ENCODE data around the gene FADD.
A peak's percentile ranks its signal among the peaks of the same experiment; 100 is the strongest.

The FADD gene

GRCh38 chr11:70201882-70202861 lies 924 bp upstream of the FADD start:
- DNase-seq (ENCODE audit: insufficient read length, low spot score): no peak
- no peak for TF ChIP-seq POLR2A (IDR thresholded peaks at IDR 0.05; ENCODE audit: low read depth, low read length)
- TF ChIP-seq SPI1 (IDR thresholded peaks at IDR 0.05; ENCODE audit: low read depth, low read length): no peak
- no peak for TF ChIP-seq TAF1 (IDR thresholded peaks at IDR 0.05; ENCODE audit: low read depth, low read length)
- TF ChIP-seq PAX5 (IDR thresholded peaks at IDR 0.05; ENCODE audit: insufficient read depth, low read length, severe bottlenecking): no peak
- TF ChIP-seq POLR2AphosphoS5 (IDR thresholded peaks at IDR 0.05; ENCODE audit: low read depth, low read length): no peak
- TF ChIP-seq POU2F2 (IDR thresholded peaks at IDR 0.05; ENCODE audit: low read depth, low read length): no peak
- no peak for FAIRE-seq

DNA sequence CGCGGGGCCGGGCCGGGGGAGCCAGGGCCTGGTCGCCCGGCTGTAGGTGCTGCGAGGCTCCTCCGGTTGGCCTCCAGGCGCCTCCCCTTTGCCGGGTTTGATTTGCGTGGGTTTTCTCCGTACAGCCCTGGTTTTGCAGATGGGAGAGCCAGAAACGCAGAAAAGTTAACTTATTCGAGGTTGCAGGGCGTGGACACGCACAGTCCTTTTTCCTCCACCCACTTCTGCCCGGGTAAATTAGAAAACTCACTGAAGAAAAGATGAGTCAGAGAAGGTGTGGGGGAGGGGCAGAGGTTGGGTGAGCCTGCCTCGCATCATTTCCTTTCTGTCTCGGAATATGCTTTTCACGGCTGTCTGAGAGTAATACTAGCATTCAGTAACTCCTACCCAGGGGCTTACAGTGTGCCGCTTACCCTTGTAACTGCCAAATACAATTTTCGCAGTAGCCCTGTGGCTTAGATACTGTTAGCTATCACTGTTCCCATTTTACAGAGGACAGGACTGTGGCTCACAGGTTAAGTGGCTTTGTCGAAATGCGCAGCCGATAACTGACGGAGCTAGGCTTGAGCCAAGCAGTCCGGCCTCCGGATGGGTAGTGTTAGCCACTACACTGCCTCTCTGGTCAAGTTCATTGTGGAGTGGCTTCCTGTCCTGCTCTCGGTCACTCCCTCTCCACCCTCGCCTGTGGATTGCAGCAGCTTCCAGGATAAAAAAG lies 812 bp downstream of the FADD start:
- TF ChIP-seq TAF1 (IDR thresholded peaks at IDR 0.05; ENCODE audit: low read depth, low read length): peak; percentile 10; the same call in 1 of the 2 replicates
- TF ChIP-seq POLR2A (IDR thresholded peaks at IDR 0.05; ENCODE audit: low read depth, low read length): no peak; the same call in 1 of the 2 replicates
- peak; percentile 41; the same call in 1 of the 2 replicates for TF ChIP-seq POU2F2 (IDR thresholded peaks at IDR 0.05; ENCODE audit: low read depth, low read length)
- TF ChIP-seq PAX5 (IDR thresholded peaks at IDR 0.05; ENCODE audit: insufficient read depth, low read length, severe bottlenecking): peak; percentile 9
- no peak for TF ChIP-seq POLR2AphosphoS5 (IDR thresholded peaks at IDR 0.05; ENCODE audit: low read depth, low read length)
- TF ChIP-seq SPI1 (IDR thresholded peaks at IDR 0.05; ENCODE audit: low read depth, low read length): 0 out of 2 replicates have a peak, but pooled peaks have one; percentile 20
- DNase-seq (ENCODE audit: insufficient read length, low spot score): peak; percentile 49
- peak; percentile 84 for FAIRE-seq

- FAIRE-seq: no peak
These were observed 1.3 kb downstream of the FADD start for GRCh38 chr11:70204466-70204799.

DNA sequence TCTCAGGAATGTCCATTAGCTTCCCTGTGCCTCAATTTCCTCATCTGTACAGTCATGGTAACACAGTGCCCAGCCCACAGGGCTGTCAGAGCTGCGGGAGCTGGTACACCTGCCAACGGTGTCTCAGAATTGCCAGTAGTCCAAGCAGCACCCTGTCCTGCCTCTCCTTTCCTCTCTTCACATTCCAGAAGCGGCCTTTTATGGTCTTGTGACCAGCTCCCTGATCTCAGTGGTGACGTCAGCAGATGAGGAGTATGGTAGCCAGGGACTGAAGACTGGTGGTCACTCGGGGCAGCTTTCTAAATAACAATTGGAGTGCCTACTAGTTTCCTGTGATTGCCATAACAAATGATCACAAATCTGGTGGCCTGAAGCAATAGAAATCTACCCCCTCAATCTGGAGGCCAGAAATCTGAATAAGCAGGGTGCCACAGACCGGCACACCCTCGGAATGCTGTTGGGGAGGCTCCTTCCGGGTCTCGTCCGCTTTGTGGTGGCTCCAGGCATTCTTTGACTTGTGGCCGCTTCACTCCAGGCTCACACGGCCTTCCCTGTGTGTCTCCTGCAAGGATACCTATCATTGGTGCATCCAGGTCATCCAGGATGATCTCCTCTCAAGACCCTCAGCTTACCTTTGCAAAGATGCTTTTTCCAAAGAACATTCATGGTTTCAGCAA lies 2.1 kb downstream of the FADD start:
- FAIRE-seq: no peak
- DNase-seq (ENCODE audit: insufficient read length, low spot score): no peak
- TF ChIP-seq PAX5 (IDR thresholded peaks at IDR 0.05; ENCODE audit: insufficient read depth, low read length, severe bottlenecking) (no peak), POLR2AphosphoS5 (IDR thresholded peaks at IDR 0.05; ENCODE audit: low read depth, low read length) (no peak), SPI1 (IDR thresholded peaks at IDR 0.05; ENCODE audit: low read depth, low read length) (no peak)

More at GRCh38 chr11:70204466-70204799, 1.3 kb downstream of the FADD start:
- TF ChIP-seq PAX5 (IDR thresholded peaks at IDR 0.05; ENCODE audit: insufficient read depth, low read length, severe bottlenecking): no peak
- no peak for TF ChIP-seq TAF1 (IDR thresholded peaks at IDR 0.05; ENCODE audit: low read depth, low read length)
- no peak for TF ChIP-seq SPI1 (IDR thresholded peaks at IDR 0.05; ENCODE audit: low read depth, low read length)
- TF ChIP-seq POLR2AphosphoS5 (IDR thresholded peaks at IDR 0.05; ENCODE audit: low read depth, low read length): no peak
- no peak for TF ChIP-seq POU2F2 (IDR thresholded peaks at IDR 0.05; ENCODE audit: low read depth, low read length)
- TF ChIP-seq POLR2A (IDR thresholded peaks at IDR 0.05; ENCODE audit: low read depth, low read length): no peak
- no peak for DNase-seq (ENCODE audit: insufficient read length, low spot score)

- DNase-seq (ENCODE audit: insufficient read length, low spot score) (no peak), FAIRE-seq (no peak)
- no peak for TF ChIP-seq POU2F2 (IDR thresholded peaks at IDR 0.05; ENCODE audit: low read depth, low read length)
- peak; percentile 23; the same call in 1 of the 2 replicates for TF ChIP-seq POLR2AphosphoS5 (IDR thresholded peaks at IDR 0.05; ENCODE audit: low read depth, low read length)
- TF ChIP-seq POLR2A (IDR thresholded peaks at IDR 0.05; ENCODE audit: low read depth, low read length): no peak
- no peak for TF ChIP-seq SPI1 (IDR thresholded peaks at IDR 0.05; ENCODE audit: low read depth, low read length)
- TF ChIP-seq TAF1 (IDR thresholded peaks at IDR 0.05; ENCODE audit: low read depth, low read length): no peak
These were observed 2.7 kb downstream of the FADD start for GRCh38 chr11:70205766-70206165.

DNA sequence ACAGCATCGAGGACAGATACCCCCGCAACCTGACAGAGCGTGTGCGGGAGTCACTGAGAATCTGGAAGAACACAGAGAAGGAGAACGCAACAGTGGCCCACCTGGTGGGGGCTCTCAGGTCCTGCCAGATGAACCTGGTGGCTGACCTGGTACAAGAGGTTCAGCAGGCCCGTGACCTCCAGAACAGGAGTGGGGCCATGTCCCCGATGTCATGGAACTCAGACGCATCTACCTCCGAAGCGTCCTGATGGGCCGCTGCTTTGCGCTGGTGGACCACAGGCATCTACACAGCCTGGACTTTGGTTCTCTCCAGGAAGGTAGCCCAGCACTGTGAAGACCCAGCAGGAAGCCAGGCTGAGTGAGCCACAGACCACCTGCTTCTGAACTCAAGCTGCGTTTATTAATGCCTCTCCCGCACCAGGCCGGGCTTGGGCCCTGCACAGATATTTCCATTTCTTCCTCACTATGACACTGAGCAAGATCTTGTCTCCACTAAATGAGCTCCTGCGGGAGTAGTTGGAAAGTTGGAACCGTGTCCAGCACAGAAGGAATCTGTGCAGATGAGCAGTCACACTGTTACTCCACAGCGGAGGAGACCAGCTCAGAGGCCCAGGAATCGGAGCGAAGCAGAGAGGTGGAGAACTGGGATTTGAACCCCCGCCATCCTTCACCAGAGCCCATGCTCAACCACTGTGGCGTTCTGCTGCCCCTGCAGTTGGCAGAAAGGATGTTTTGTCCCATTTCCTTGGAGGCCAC lies 3.3 kb downstream of the FADD start:
- DNase-seq (ENCODE audit: insufficient read length, low spot score) (no peak), FAIRE-seq (no peak)
- TF ChIP-seq POU2F2 (IDR thresholded peaks at IDR 0.05; ENCODE audit: low read depth, low read length) (no peak), POLR2AphosphoS5 (IDR thresholded peaks at IDR 0.05; ENCODE audit: low read depth, low read length) (no peak), TAF1 (IDR thresholded peaks at IDR 0.05; ENCODE audit: low read depth, low read length) (no peak)

DNA sequence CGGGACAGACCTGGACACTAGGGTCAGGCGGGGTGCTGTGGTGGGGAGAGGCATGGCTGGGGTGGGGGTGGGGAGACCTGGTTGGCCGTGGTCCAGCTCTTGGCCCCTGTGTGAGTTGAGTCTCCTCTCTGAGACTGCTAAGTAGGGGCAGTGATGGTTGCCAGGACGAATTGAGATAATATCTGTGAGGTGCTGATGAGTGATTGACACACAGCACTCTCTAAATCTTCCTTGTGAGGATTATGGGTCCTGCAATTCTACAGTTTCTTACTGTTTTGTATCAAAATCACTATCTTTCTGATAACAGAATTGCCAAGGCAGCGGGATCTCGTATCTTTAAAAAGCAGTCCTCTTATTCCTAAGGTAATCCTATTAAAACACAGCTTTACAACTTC lies 3.9 kb downstream of the FADD start:
- FAIRE-seq: no peak

DNA sequence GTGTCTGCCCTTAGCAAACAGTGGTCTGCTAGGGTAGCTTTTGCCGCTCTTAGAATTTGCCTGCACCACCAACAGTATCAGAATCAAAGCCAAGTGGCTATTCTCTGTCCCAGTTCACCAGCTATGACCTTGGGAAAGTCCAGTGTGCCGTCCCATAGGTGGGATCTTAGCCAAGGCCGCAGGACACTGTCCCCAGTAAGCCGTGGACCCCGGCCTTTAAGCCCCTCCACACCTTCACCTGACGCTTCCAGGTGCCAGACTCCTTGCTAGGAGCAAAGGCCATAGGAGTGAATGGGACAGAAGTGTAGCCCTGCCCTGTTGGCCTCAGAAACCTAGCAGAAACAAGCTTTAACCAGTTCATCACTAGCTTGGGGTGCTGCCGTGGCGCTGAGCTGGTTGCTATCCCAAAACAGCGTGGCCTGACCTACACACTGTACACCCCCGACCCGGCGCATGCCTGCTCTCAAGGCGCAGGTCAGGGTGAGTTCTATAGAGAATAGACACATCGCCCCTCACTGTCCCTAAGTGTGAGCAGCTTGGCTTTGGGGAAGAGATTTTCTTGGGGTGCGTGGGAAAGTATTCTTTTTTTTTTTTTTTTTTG lies 4.5 kb downstream of the FADD start:
- TF ChIP-seq POLR2AphosphoS5 (IDR thresholded peaks at IDR 0.05; ENCODE audit: low read depth, low read length): no peak
- TF ChIP-seq POLR2A (IDR thresholded peaks at IDR 0.05; ENCODE audit: low read depth, low read length): no peak
- TF ChIP-seq PAX5 (IDR thresholded peaks at IDR 0.05; ENCODE audit: insufficient read depth, low read length, severe bottlenecking): no peak
- TF ChIP-seq POU2F2 (IDR thresholded peaks at IDR 0.05; ENCODE audit: low read depth, low read length): no peak
- TF ChIP-seq SPI1 (IDR thresholded peaks at IDR 0.05; ENCODE audit: low read depth, low read length): no peak
- TF ChIP-seq TAF1 (IDR thresholded peaks at IDR 0.05; ENCODE audit: low read depth, low read length): no peak
- no peak for FAIRE-seq

More for the DNA sequence above, 3.9 kb downstream of the FADD start:
- TF ChIP-seq POU2F2 (IDR thresholded peaks at IDR 0.05; ENCODE audit: low read depth, low read length) (no peak), POLR2AphosphoS5 (IDR thresholded peaks at IDR 0.05; ENCODE audit: low read depth, low read length) (no peak), PAX5 (IDR thresholded peaks at IDR 0.05; ENCODE audit: insufficient read depth, low read length, severe bottlenecking) (no peak), TAF1 (IDR thresholded peaks at IDR 0.05; ENCODE audit: low read depth, low read length) (no peak), SPI1 (IDR thresholded peaks at IDR 0.05; ENCODE audit: low read depth, low read length) (no peak), POLR2A (IDR thresholded peaks at IDR 0.05; ENCODE audit: low read depth, low read length) (no peak)
- DNase-seq (ENCODE audit: insufficient read length, low spot score): no peak

More for the DNA sequence above, 4.5 kb downstream of the FADD start:
- no peak for DNase-seq (ENCODE audit: insufficient read length, low spot score)

All from GM12891 (cell line).